Spleen (tissue), 11 donors: ENCODE measurements around the gene ZNF354C. TPM values are rescaled to one million over a fixed set of nuclear protein-coding genes. Genes with fewer than 3 reads are reported as not detected.

Experiments used
- DNase-seq: peaks from one replicate; pipeline ENCODE4 v3.0.0-alpha.2; 2020
- H3K27ac ChIP-seq, 8 donors: fragments of 200-600 bp; sonication (generic) in 7 of 8; 1 replicate in 4 of 8; 2 replicates in 4 of 8; pipeline versions ENCODE4 v1.5.0 to v1.8.0; 2016 to 2021; ENCODE audit warnings: inconsistent platforms in 4 of 8, mild to moderate bottlenecking in 4 of 8, moderate library complexity in 1 of 8
- H3K27me3 ChIP-seq, 7 donors: fragments of 200-600 bp; sonication (generic) in 6 of 7; replicated peaks in 1 of 7; 1 replicate in 4 of 7; 2 replicates in 3 of 7; pipeline versions ENCODE4 v1.5.0 to v1.8.0; 2016 to 2021; ENCODE audit warnings: inconsistent platforms in 3 of 7, mild to moderate bottlenecking in 1 of 7
- H3K36me3 ChIP-seq, 6 donors: fragments of 200-600 bp; sonication (generic) in 5 of 6; 1 replicate in 4 of 6; 2 replicates in 2 of 6; pipeline versions ENCODE4 v1.5.0 to v1.8.0; 2016 to 2021; ENCODE audit warnings: inconsistent platforms in 2 of 6
- H3K4me1 ChIP-seq, 6 donors: fragments of 200-600 bp; sonication (generic) in 5 of 6; 1 replicate in 3 of 6; 2 replicates in 3 of 6; pipeline versions ENCODE4 v1.5.0 to v1.8.0; 2016 to 2021; ENCODE audit warnings: inconsistent platforms in 3 of 6
- H3K4me3 ChIP-seq, 8 donors: fragments of 200-600 bp; sonication (generic) in 7 of 8; 1 replicate in 4 of 8; 2 replicates in 4 of 8; pipeline versions ENCODE4 v1.5.0 to v1.8.0; 2016 to 2021; ENCODE audit warnings: inconsistent platforms in 4 of 8, mild to moderate bottlenecking in 4 of 8, moderate library complexity in 2 of 8
- H3K9me3 ChIP-seq, 8 donors: fragments of 200-600 bp; sonication (generic) in 7 of 8; 1 replicate in 4 of 8; 2 replicates in 4 of 8; pipeline versions ENCODE4 v1.5.0 to v1.8.0; 2016 to 2021; ENCODE audit warnings: inconsistent platforms in 4 of 8
- POLR2A ChIP-seq, 3 donors: fragments of 450-650 bp; IDR thresholded peaks; one replicate each; pipeline ENCODE4 v1.5.1; 2017; ENCODE audit warnings: antibody characterized with exemption in 3 of 3, mild to moderate bottlenecking in 1 of 3
- POLR2AphosphoS5 ChIP-seq, 3 donors: sonication (generic); formaldehyde crosslinking; IDR thresholded peaks; one replicate each; pipeline ENCODE4 v1.5.1; 2017; ENCODE audit warnings: antibody characterized with exemption in 3 of 3
- WGBS, 5 donors: extraction: QIAGEN DNeasy Blood & Tissue Kit in 3 of 5; methylation state at CpG; one replicate each; pipeline versions ENCODE4 v1.1.5 to v1.1.7; 2013 to 2018; 5-methylcytosine and 5-hydroxymethylcytosine counted together
- intact Hi-C: fragments of 100-400 bp; cut with DNase I; formaldehyde crosslinking; loops from one replicate; pipeline ENCODE4 v1.15.0; 2023; ENCODE audit warnings: low total_unique reads
- polyA plus RNA-seq, 3 donors: library from polyadenylated mRNA; stranded (reverse); fragments of 200-250 nt; gene quantifications; one replicate each; pipeline ENCODE4 v1.2.1, GENCODE V29; 2013
- total RNA-seq, 7 donors: library from RNA; depleted of rRNA in 3 of 7; stranded (reverse); fragments of >200 nt in 3 of 7; fragmentation: NEBNext Ultra II Directional in 4 of 7; extraction: Animal tissue kit (Norgen Biotek cat#: 25700) in 4 of 7; gene quantifications; one replicate each; pipeline versions ENCODE4 v1.1.0 to v1.2.1, GENCODE V29; 2016 to 2021
- TF ChIP-seq, protein P1 (sequence below), 11 experiments: fragments of 200-600 bp in 7 of 11; fragments of 450-650 bp in 4 of 11; sonication (generic) in 4 of 11; IDR thresholded peaks in 8 of 11; conservative IDR thresholded peaks in 3 of 11; 1 replicate in 7 of 11; 2 replicates in 4 of 11; pipeline versions ENCODE4 v1.4.0 to v1.8.0; 2016 to 2021; ENCODE audit warnings: antibody characterized with exemption in 11 of 11, inconsistent platforms in 4 of 11, mild to moderate bottlenecking in 1 of 11
- donor health status: healthy with polysubstance abuse.
- donor health status: DM: no; HTN: no; CAD: no; lungs with moderate emphysema.
- donor health status: DM: no; HTN: no; CAD: no.
- donor health status: Bipolar disorder and iron deficiency.
- donor health status: healthy.
- donor health status: DM: no; HTN: no; CAD: no.
- donor health status: DM: yes; HTN: yes; CAD: no.

ZNF354C gene
- total and polyA plus RNA-seq, 10 donors, result 1.3 to 8.5 (median 6.6) TPM

DNA sequence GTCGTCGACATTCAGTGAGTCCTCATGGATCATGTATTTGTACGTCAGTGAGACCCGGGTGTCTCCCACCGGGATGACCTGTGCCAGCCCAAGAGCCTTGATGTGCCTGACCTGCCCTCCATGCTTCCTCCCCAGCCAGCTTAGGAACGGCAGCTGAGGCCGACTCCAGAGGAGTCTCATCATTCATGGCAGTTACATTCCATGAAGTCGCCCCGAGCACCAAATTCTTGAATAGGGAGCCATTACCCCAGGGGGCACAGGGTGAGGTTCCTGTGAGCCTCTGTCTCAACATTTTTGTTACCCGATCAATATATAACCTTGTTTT is 67.8 kb downstream of the ZNF354C start:
- Histone ChIP-seq H3K27ac (no peak overlapping the region), H3K4me1 (no peaks in the 10 kb centered on the region), H3K9me3 (peaks cover 0 to 31% (median 0%) of the 10 kb centered on the region in 8 donors), H3K36me3 (peaks cover 0 to 100% (median 4%) of the 10 kb centered on the region in 6 donors), H3K4me3 (no peak overlapping the region), H3K27me3 (no peaks in the 10 kb centered on the region)
- DNase-seq, result peak; percentile 51
- intact Hi-C loops, result no loop called here
- TF ChIP-seq, protein P1, sequence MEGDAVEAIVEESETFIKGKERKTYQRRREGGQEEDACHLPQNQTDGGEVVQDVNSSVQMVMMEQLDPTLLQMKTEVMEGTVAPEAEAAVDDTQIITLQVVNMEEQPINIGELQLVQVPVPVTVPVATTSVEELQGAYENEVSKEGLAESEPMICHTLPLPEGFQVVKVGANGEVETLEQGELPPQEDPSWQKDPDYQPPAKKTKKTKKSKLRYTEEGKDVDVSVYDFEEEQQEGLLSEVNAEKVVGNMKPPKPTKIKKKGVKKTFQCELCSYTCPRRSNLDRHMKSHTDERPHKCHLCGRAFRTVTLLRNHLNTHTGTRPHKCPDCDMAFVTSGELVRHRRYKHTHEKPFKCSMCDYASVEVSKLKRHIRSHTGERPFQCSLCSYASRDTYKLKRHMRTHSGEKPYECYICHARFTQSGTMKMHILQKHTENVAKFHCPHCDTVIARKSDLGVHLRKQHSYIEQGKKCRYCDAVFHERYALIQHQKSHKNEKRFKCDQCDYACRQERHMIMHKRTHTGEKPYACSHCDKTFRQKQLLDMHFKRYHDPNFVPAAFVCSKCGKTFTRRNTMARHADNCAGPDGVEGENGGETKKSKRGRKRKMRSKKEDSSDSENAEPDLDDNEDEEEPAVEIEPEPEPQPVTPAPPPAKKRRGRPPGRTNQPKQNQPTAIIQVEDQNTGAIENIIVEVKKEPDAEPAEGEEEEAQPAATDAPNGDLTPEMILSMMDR (IDR thresholded peaks at IDR 0.05 in 8 of 11, conservative IDR thresholded peaks at IDR 0.05 in 3 of 11), result no peak
- TF ChIP-seq POLR2A (IDR thresholded peaks at IDR 0.05) (no peak), POLR2AphosphoS5 (IDR thresholded peaks at IDR 0.05) (no peak)
- 89 to 95% (median 92%) methylated on average over 10 of the region's 10 CpGs for WGBS, 5 donors

DNA sequence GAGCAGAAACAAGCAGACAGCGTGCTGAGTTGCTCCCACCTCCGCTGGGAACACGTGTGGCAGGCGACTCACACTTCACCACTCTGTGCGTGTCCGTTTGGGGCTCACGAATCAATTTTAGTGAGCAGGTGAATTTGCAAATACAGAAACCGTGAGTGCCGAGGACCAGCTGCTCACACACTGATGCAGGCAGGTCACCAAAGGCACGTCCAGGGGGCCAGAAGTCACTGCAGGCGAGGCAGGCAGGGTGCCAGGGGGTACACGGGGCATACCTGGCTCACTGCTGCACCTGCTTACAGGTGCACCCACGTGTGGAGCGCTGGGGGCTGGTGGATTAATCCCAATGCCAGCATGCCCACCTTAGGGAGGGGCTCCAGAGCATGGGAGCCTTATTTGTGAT is 68.8 kb downstream of the ZNF354C start:
- H3K4me1 ChIP-seq, result no peaks in the 10 kb centered on the region
- no peaks in the 10 kb centered on the region for H3K27me3 ChIP-seq
- H3K9me3 ChIP-seq, result peaks cover 0 to 21% (median 0%) of the 10 kb centered on the region in 8 donors
- intact Hi-C loops, result no loop called here
- WGBS, 5 donors, result 80 to 94% (median 88%) methylated on average over 14 of the region's 14 CpGs
- TF ChIP-seq POLR2A (IDR thresholded peaks at IDR 0.05) (no peak), POLR2AphosphoS5 (IDR thresholded peaks at IDR 0.05) (no peak)
- TF ChIP-seq, protein P1 (IDR thresholded peaks at IDR 0.05 in 8 of 11, conservative IDR thresholded peaks at IDR 0.05 in 3 of 11), result no peak
- H3K27ac ChIP-seq, result no peak overlapping the region
- H3K4me3 ChIP-seq, result no peak overlapping the region
- H3K36me3 ChIP-seq, result peaks cover 0 to 97% (median 4%) of the 10 kb centered on the region in 6 donors
- DNase-seq, result peak; percentile 10

DNA sequence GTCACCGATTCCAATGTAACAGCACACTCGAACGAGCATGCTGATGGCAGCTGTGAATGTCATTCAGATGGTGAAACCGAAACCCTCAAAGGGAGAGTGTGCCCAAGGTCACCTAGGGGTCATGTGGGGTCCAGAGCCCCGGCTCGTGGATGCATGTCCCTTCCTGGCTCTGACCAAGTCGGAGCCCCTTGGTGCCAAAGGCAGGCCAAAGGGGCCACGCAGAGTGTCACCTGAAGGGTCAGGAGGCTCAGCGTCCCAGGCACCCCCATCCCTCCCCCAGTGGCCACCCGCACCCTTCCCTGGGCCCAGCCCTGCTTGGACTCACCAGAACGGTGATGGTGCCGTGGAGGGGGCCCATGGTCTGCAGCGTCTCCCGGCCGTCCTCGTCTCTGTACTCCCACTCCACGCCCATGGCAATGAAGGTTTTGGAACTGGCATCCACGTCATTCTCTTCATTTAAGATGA is 69.5 kb downstream of the ZNF354C start:
- H3K27me3 ChIP-seq, result no peaks in the 10 kb centered on the region
- no peaks in the 10 kb centered on the region for H3K4me1 ChIP-seq
- DNase-seq, result peak; percentile 48
- TF ChIP-seq POLR2A (IDR thresholded peaks at IDR 0.05) (no peak), POLR2AphosphoS5 (IDR thresholded peaks at IDR 0.05) (no peak)
- TF ChIP-seq, protein P1 (IDR thresholded peaks at IDR 0.05 in 8 of 11, conservative IDR thresholded peaks at IDR 0.05 in 3 of 11), result no peak
- 83 to 91% (median 88%) methylated on average over 17 to 18 of the region's 18 CpGs for WGBS, 5 donors
- intact Hi-C loops, result no loop called here
- H3K27ac ChIP-seq, result no peak overlapping the region
- peaks cover 0 to 15% (median 0%) of the 10 kb centered on the region in 8 donors for H3K9me3 ChIP-seq
- no peak overlapping the region for H3K4me3 ChIP-seq
- peaks cover 0 to 90% (median 4%) of the 10 kb centered on the region in 6 donors for H3K36me3 ChIP-seq

DNA sequence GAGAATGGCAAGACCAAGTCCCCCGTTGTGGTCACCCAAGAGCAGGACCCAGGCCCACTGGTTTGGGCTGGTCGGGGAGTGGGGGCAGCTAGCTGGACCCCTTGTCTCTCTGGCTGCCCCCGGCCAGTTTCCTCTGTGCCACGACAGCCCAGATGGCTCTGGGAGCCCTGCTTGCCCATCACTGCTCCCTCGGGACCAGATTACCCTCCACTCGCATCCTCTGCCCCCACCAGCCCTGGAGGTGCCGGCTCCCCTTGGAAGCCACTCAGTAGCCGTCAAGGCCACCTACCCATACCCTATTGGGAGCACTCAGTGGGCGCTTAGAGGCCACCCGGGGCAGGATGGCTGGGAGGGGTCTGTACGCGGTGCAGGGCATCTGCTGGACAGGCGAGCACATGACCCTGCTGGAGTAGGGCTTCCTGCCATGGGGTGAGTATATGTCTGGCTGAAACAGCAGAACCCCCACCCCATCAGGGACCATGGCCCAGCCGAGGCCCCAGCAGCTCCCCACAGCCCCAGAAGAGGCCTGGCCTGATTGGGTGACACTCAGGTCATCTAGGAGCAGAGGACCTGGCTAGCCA is 70.0 kb downstream of the ZNF354C start:
- Histone ChIP-seq H3K9me3 (peaks cover 0 to 9% (median 0%) of the 10 kb centered on the region in 8 donors), H3K27ac (no peak overlapping the region), H3K4me1 (no peaks in the 10 kb centered on the region), H3K4me3 (no peak overlapping the region), H3K36me3 (peaks cover 0 to 87% (median 4%) of the 10 kb centered on the region in 6 donors), H3K27me3 (no peaks in the 10 kb centered on the region)
- DNase-seq, result peak; percentile 68
- intact Hi-C loops, result no loop called here
- WGBS, 5 donors, result 84 to 91% (median 89%) methylated on average over 13 to 14 of the region's 14 CpGs
- TF ChIP-seq POLR2AphosphoS5 (IDR thresholded peaks at IDR 0.05) (no peak), POLR2A (IDR thresholded peaks at IDR 0.05) (no peak)
- TF ChIP-seq, protein P1 (IDR thresholded peaks at IDR 0.05 in 8 of 11, conservative IDR thresholded peaks at IDR 0.05 in 3 of 11), result no peak
